ENCODE data around the gene RPS6KL1. TPM values are rescaled to one million over a fixed set of nuclear protein-coding genes. Genes with fewer than 3 reads are reported as not detected.
A peak's percentile ranks its signal among the peaks of the same experiment; 100 is the strongest.
"Not testable (repeated sequence)": the region's sequence is repeated elsewhere in the genome, so short reads cannot be mapped to it uniquely, and the experiment has no call there.

RPS6KL1 gene
- total RNA-seq, 8 experiments from 2014 or later: 1.6 to 45.1 (median 29.0) TPM

DNA sequence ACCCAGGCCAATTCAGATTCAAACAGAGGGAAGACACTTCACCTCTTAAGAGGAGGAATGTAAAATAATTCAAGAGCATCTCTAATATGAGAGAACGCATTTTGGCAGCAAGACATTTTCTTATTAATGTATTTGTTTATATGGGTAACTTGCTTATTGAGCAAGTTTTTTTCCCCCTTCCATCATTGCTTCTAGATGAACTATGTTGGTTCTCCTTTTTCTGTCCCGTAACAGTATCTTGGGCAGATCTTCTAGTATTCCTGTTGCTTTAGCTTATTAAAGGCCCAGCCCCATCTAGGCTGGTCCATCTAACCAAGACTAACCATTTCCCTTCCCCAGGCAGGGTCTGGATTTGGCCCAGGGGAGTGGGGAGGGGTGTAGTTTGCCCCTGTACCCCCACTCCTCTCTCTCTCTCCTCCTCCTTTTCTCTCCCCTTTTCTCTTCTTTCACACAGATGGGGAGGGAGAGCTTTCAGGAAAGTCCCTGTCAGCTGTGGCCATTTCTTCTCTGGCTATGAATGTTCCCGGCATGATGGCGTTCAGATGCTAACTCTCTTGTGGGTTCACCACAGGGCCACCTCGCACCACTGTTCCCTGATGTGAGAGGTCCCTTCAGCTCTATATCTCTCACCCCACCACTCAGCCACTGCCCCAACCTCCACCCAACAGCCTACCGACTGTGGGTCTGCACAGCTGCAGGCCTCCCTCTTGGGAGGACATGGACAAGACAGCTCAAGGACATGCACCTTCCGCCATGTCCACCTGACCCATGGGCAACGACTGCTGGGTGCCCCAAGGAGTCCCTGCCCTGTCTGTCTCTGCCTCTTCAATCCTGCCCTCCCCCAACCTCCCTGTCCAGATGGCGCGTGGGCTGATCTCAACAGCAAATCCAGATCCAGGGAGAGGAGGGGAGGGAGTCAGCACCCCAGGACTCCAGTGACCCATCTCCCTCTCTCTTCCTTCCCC, 15.8 kb upstream of the RPS6KL1 start:
- ATAC-seq (replicated peaks in 6 of 8): no peak
- H3K27ac ChIP-seq: no peak overlapping the region
- in situ Hi-C loops (cut with MboI; ENCODE audit: low pct_unique_long_range_greater_than_20kb in 2 of 9, low sequenced_read_pairs in 9 of 9, unreplicated experiment in 9 of 9): loop anchor here in 2 of 9 experiments (10.0 to 25.0 kb wide), 2 partner anchors 136 to 148 kb away; no protein-coding TSS in a partner anchor
- WGBS, 10 experiments: 60 to 100% (median 95%) methylated on average over 1 to 5 of the region's 10 CpGs
- H3K4me1 ChIP-seq (replicated peaks in 1 of 2): peaks cover 21 to 28% of the 10 kb centered on the region in 2 donors
- H3K4me3 ChIP-seq: no peak overlapping the region

DNA sequence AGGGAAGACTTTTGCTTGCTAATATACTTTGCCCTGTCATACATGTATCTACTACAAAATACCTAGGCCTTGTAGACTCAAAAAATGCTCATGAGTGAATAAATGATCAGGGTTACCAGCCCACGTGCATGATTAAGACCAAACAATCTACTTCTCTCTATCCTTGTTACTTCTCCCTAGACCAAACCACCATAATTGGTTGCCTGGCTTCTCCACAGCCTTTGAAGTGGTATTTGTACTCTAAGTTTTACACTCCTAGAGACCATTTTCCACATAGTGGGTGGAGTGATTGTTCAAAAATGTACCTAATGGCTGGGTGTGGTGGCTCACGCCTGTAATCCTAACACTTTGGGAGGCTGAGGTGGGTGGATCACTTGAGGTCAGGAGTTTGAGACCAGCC, 14.1 kb upstream of the RPS6KL1 start:
- H3K4me3 ChIP-seq: no peak overlapping the region
- in situ Hi-C loops (cut with MboI; ENCODE audit: low pct_unique_long_range_greater_than_20kb in 2 of 9, low sequenced_read_pairs in 9 of 9, unreplicated experiment in 9 of 9): loop anchor here in 2 of 9 experiments (10.0 to 25.0 kb wide), 2 partner anchors 138 to 150 kb away; no protein-coding TSS in a partner anchor
- peaks cover 18 to 22% of the 10 kb centered on the region in 2 donors for H3K4me1 ChIP-seq (replicated peaks in 1 of 2)
- WGBS, 10 experiments: 43 to 100% (median 60%) methylated on average over 1 to 2 of the region's 2 CpGs; no CpG with 5 or more reads in 3 of the 10 experiments
- ATAC-seq (replicated peaks in 6 of 8): no peak
- H3K27ac ChIP-seq: no peak overlapping the region

DNA sequence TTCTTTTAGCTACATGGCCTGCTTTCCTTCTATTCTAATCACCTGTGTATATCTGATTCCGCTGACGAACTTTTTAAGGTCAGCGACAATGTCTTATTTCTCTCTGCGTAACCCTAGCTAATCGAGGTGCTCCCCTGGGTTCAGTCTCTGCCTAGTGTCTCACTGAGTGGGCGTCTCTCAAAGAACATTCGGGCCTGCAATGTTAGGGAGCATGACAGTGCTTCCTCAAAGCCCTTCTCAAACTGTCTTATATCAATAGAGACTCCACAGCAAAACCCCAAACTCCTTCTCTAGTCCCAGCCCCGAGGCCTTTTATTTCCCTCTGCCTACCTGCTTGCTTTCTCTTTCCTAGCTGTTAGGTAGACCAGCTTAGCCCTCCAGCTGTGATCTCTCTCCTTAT, 13.7 kb upstream of the RPS6KL1 start:
- Histone ChIP-seq H3K4me3 (no peak overlapping the region), H3K4me1 (replicated peaks in 1 of 2) (peaks cover 14 to 18% of the 10 kb centered on the region in 2 donors), H3K27ac (no peak overlapping the region)
- 73 to 100% (median 86%) methylated on average over 1 to 8 of the region's 8 CpGs; no CpG with 5 or more reads in 1 of the 10 experiments for WGBS, 10 experiments
- in situ Hi-C loops (cut with MboI; ENCODE audit: low pct_unique_long_range_greater_than_20kb in 2 of 9, low sequenced_read_pairs in 9 of 9, unreplicated experiment in 9 of 9): loop anchor here in 2 of 9 experiments (10.0 to 25.0 kb wide), 2 partner anchors 138 to 151 kb away; no protein-coding TSS in a partner anchor
- ATAC-seq (replicated peaks in 6 of 8): no peak

DNA sequence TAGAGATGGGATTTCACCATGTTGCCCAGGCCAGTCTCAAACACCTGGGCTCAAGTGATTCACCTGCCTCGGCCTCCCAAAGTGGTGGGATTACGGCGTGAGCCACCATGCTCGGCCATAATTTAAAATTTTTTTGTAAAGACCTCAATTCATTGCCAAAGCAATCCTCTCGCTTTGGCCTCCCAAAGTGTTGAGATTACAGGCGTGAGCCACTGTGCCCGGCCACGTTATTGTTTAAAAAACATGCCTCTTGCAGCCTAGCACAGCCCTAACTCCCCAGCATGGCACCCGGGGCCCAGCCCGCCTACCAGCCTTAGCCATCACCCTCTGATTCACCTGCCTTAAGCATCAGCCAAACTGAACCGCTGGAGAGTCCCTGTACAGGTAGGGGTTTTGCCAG, 13.1 kb upstream of the RPS6KL1 start:
- in situ Hi-C loops (cut with MboI; ENCODE audit: low pct_unique_long_range_greater_than_20kb in 2 of 9, low sequenced_read_pairs in 9 of 9, unreplicated experiment in 9 of 9): loop anchor here in 2 of 9 experiments (10.0 to 25.0 kb wide), 2 partner anchors 139 to 151 kb away; no protein-coding TSS in a partner anchor

DNA sequence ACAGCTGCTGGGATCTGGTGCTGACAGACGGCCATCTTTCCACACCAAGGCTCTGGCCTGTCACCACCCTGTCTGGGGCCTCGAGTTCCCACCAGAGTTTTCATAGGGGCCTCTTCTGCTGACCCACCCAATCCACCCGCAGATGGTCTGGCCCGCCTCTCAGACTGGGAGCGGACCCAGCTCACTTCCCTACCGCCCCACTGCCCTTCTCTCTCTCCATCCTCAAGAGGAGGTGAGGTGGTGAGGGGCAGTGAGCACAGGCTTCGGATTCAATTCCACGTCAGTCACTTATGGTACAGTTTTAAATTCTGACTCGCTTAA, 12.3 kb upstream of the RPS6KL1 start:
- 20 to 95% (median 79%) methylated on average over 1 to 7 of the region's 9 CpGs; no CpG with 5 or more reads in 6 of the 10 experiments for WGBS, 10 experiments
- no peak for ATAC-seq (replicated peaks in 6 of 8)
- H3K4me3 ChIP-seq: no peak overlapping the region
- H3K27ac ChIP-seq: no peak overlapping the region
- peaks cover 10 to 12% of the 10 kb centered on the region in 2 donors for H3K4me1 ChIP-seq (replicated peaks in 1 of 2)
- in situ Hi-C loops (cut with MboI; ENCODE audit: low pct_unique_long_range_greater_than_20kb in 2 of 9, low sequenced_read_pairs in 9 of 9, unreplicated experiment in 9 of 9): loop anchor here in 2 of 9 experiments (10.0 to 25.0 kb wide), 2 partner anchors 139 to 152 kb away; no protein-coding TSS in a partner anchor

More for the DNA sequence above, 13.1 kb upstream of the RPS6KL1 start:
- Histone ChIP-seq H3K27ac (no peak overlapping the region), H3K4me3 (no peak overlapping the region), H3K4me1 (replicated peaks in 1 of 2) (peaks cover 10 to 12% of the 10 kb centered on the region in 2 donors)
- WGBS, 10 experiments: 40 to 100% (median 88%) methylated on average over 1 to 9 of the region's 11 CpGs; no CpG with 5 or more reads in 1 of the 10 experiments
- no peak for ATAC-seq (replicated peaks in 6 of 8)

DNA sequence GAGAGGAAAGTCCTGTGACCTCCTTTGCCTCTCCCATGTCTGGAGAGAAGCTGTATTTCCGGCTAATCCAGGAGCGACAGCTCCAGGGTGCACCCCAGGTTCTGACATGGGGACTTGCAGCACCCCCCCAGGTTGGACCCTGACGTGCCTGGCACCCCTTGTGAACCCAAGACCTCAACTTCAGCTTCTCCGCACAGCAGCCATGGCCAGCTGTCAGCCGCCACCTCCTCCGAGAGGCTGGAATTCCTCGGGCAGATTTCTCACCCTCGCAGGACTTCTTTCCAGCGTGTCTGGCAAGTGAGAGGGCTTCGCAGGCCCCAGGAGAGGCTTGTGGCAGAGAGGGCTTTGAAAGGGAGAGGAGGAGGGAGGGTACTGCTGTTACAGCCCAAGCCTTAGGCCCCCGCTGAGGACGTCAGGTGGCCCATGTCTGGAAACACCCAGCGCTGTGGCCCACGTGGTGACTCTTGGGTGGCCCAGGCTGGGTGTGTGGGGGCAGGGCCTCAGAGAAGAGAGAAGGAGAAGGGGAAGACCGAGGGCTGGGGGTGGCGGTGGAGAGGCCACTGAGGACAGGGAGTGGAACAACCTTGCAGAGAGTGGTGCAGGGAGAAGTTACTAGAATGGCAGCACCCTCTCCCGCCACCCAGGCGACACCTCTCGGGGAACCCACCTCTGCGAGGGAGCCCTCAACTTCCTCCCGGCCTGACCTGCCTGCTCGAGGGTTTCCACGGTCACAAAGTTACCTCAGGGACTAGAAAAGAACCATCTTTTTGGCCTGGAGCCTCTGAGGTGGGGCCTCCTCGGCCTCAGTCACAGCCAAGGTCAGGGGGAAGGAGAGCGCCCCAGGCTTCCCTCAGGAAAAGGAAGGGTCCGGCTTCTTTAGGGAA, 11.7 kb upstream of the RPS6KL1 start:
- ATAC-seq (replicated peaks in 6 of 8): peak in 6 of 8 experiments; percentile 73 to 97 (median 88)
- Histone ChIP-seq H3K4me3 (no peak overlapping the region), H3K4me1 (replicated peaks in 1 of 2) (peaks cover 10 to 12% of the 10 kb centered on the region in 2 donors), H3K27ac (no peak overlapping the region)
- 56 to 100% (median 80%) methylated on average over 1 to 11 of the region's 26 CpGs; no CpG with 5 or more reads in 3 of the 10 experiments for WGBS, 10 experiments
- in situ Hi-C loops (cut with MboI; ENCODE audit: low pct_unique_long_range_greater_than_20kb in 2 of 9, low sequenced_read_pairs in 9 of 9, unreplicated experiment in 9 of 9): loop anchor here in 2 of 9 experiments (10.0 to 25.0 kb wide), 2 partner anchors 140 to 153 kb away; no protein-coding TSS in a partner anchor

DNA sequence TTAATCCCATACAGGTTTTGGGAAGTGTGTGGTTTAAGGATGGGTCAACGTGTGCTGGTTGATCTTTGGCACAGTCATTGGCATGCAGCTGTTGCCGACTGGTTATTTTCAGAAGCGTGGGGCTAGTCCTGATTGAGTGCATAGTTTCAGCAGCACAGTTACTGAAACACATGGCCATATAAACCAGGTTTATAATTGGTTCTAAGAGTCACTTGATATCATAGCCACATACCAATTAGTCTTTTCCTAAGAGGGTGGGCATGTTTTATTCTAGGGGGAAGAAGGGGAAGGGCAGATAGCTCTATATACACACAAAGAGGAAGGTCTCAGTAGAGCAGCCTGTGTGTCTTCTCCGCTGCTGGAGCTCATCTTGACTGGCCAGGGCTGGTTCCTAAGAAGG, 11.0 kb upstream of the RPS6KL1 start:
- 0 to 100% (median 90%) methylated on average over 1 to 3 of the region's 4 CpGs; no CpG with 5 or more reads in 3 of the 10 experiments for WGBS, 10 experiments
- in situ Hi-C loops (cut with MboI; ENCODE audit: low pct_unique_long_range_greater_than_20kb in 2 of 9, low sequenced_read_pairs in 9 of 9, unreplicated experiment in 9 of 9): loop anchor here in 2 of 9 experiments (10.0 to 25.0 kb wide), 2 partner anchors 141 to 153 kb away; no protein-coding TSS in a partner anchor
- Histone ChIP-seq H3K4me1 (replicated peaks in 1 of 2) (peaks cover 10 to 12% of the 10 kb centered on the region in 2 donors), H3K4me3 (no peak overlapping the region), H3K27ac (no peak overlapping the region)
- peak in 5 of 8 experiments; percentile 5 to 32 (median 21) for ATAC-seq (replicated peaks in 6 of 8)

DNA sequence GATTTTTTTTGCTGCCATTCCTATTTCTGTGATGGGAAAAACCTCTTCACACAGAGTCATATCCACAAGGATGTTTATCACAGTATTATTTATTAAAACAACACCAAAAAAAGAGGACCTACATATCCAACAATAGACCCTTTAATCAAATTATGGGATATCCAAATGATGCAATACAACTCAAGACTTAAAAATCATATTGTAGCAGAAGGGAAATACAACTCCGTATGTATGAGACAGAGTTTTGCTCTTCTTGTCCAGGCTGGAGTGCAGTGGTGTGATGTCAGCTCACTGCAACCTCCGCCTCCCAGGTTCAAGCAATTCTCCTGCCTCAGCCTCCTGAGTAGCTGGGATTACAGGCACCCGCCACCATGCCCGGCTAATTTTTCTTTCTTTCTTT, 9.9 kb upstream of the RPS6KL1 start:
- WGBS, 10 experiments: 42 to 100% (median 73%) methylated on average over 1 to 3 of the region's 4 CpGs; no CpG with 5 or more reads in 3 of the 10 experiments
- not testable (repeated sequence) for ATAC-seq (replicated peaks in 6 of 8); H3K4me3 ChIP-seq; H3K27ac ChIP-seq
- in situ Hi-C loops (cut with MboI; ENCODE audit: low pct_unique_long_range_greater_than_20kb in 2 of 9, low sequenced_read_pairs in 9 of 9, unreplicated experiment in 9 of 9): loop anchor here in 2 of 9 experiments (10.0 to 25.0 kb wide), 2 partner anchors 142 to 154 kb away; no protein-coding TSS in a partner anchor
- H3K4me1 ChIP-seq (replicated peaks in 1 of 2): peaks cover 10 to 12% of the 10 kb centered on the region in 2 donors

DNA sequence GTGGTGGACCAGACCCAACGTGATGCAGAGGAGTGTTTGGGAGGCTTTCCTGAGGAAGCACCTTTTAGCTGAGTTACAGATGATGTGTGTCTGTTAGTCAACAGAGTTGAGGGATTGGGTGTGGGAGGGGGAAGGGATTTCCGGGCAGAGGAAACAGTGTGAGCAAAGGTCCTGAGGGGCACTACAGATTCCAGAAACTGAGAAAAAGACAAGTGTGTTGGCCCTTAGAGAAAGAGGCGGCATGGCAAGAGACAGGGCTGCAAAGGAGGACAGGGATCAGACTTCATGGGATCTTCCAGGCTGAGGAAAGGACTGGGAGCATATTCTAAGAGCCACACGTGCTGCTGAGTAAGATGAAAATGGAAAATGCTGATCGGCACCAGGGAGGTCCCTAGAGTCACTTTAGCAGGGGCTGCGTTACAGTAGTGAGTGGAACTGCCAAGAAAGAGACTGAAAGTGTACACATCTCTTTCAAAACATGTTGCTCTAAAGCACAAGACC, 9.4 kb upstream of the RPS6KL1 start:
- in situ Hi-C loops (cut with MboI; ENCODE audit: low pct_unique_long_range_greater_than_20kb in 2 of 9, low sequenced_read_pairs in 9 of 9, unreplicated experiment in 9 of 9): loop anchor here in 2 of 9 experiments (10.0 to 25.0 kb wide), 2 partner anchors 142 to 155 kb away; no protein-coding TSS in a partner anchor
- 0 to 100% (median 53%) methylated on average over 1 to 6 of the region's 6 CpGs; no CpG with 5 or more reads in 1 of the 10 experiments for WGBS, 10 experiments
- H3K4me3 ChIP-seq: no peak overlapping the region
- ATAC-seq (replicated peaks in 6 of 8): peak in 3 of 8 experiments; percentile 39 to 67 (median 51)
- no peak overlapping the region for H3K27ac ChIP-seq
- peaks cover 10 to 12% of the 10 kb centered on the region in 2 donors for H3K4me1 ChIP-seq (replicated peaks in 1 of 2)

DNA sequence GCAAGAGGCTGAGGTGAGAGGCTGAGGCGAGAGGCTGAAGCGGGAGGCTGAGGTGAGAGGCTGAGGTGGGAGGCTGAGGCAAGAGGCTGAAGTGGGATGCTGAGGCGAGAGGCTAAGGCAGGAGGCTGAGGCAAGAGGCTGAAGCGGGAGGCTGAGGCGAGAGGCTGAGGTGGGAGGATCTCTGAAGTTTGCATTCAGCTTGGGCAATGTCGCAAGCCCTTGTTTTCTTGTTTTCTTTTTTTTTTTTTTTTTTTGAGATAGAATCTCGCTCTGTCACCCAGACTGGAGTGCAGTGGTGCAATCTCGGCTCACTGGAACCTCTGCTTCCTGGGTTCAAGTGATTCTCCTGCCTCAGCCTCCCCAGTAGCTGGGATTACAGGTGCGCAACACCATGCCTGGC, 8.7 kb upstream of the RPS6KL1 start:
- not testable (repeated sequence) for ATAC-seq (replicated peaks in 6 of 8); H3K4me3 ChIP-seq; H3K27ac ChIP-seq
- in situ Hi-C loops (cut with MboI; ENCODE audit: low pct_unique_long_range_greater_than_20kb in 2 of 9, low sequenced_read_pairs in 9 of 9, unreplicated experiment in 9 of 9): loop anchor here in 2 of 9 experiments (10.0 to 25.0 kb wide), 2 partner anchors 143 to 156 kb away; no protein-coding TSS in a partner anchor
- H3K4me1 ChIP-seq (replicated peaks in 1 of 2): peaks cover 10 to 12% of the 10 kb centered on the region in 2 donors
- 58 to 85% (median 74%) methylated on average over 4 to 7 of the region's 9 CpGs; no CpG with 5 or more reads in 4 of the 10 experiments for WGBS, 10 experiments

DNA sequence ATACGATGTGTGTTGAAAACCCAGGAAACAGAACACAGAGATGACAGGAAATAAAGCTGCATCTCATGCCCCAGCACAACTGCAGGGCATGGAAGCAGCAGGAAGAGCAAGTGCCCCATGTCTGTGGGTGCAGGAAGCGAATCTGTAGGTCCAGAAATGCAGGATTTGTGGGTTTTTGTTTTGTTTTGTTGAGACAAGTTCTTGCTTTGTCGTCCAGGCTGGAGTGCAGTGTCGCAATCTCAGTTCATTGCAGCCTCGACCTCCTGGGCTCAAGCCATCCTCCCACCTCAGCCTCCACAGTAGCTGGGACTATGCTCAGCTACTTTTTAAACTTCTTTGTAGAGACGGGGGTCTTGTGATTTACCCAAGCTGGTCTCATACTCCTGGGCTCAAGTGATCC, 6.2 kb upstream of the RPS6KL1 start:
- no peak for ATAC-seq (replicated peaks in 6 of 8)
- H3K27ac ChIP-seq: no peak overlapping the region
- no peak overlapping the region for H3K4me3 ChIP-seq
- H3K4me1 ChIP-seq (replicated peaks in 1 of 2): peaks cover under 1 to 1% of the 10 kb centered on the region in 2 donors
- 0 to 58% (median 50%) methylated on average over 1 to 6 of the region's 6 CpGs; no CpG with 5 or more reads in 3 of the 10 experiments for WGBS, 10 experiments
- in situ Hi-C loops (cut with MboI; ENCODE audit: low pct_unique_long_range_greater_than_20kb in 2 of 9, low sequenced_read_pairs in 9 of 9, unreplicated experiment in 9 of 9): loop anchor here in 1 of 9 experiments (25.0 kb wide), 1 partner anchor 158 kb away; no protein-coding TSS in a partner anchor
